GM18508 (cell line): ENCODE data around the gene NDUFA8.

Source experiments
- ATAC-seq: cut with Tn5 transposase; IDR thresholded peaks from one replicate; pipeline ENCODE4 v1.9.1; 2021; ENCODE audit warnings: moderate number of reproducible peaks; ENCODE audit not compliant: insufficient read depth, unreplicated experiment

Gene NDUFA8

GRCh38 chr9:122186777-122187470 lies 27.3 kb upstream of the NDUFA8 start:
- ATAC-seq, result no peak

- ATAC-seq, result no peak
Measured at GRCh38 chr9:122186301-122186700, 26.7 kb upstream of the NDUFA8 start.

GRCh38 chr9:122184551-122184950 lies 25.0 kb upstream of the NDUFA8 start:
- ATAC-seq, result no peak

DNA sequence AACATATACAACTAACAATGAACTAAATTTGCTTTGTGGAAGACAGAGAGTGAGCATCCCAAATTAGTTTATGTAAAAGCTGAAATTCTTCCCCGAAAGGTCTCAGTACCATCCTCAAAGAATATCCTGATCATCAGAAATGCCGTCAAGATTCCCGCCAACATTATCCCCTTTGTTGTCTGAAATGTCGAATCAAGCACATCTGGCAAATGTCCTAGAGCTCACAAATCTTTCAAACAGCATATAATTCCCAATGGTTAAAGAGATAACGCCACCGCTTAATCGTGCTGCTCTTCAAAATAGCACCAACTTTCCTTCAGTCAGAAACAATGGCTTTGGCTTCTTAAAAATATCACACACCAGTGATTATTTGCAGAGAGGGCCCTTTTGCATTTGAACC lies 23.9 kb upstream of the NDUFA8 start:
- ATAC-seq, result no peak

DNA sequence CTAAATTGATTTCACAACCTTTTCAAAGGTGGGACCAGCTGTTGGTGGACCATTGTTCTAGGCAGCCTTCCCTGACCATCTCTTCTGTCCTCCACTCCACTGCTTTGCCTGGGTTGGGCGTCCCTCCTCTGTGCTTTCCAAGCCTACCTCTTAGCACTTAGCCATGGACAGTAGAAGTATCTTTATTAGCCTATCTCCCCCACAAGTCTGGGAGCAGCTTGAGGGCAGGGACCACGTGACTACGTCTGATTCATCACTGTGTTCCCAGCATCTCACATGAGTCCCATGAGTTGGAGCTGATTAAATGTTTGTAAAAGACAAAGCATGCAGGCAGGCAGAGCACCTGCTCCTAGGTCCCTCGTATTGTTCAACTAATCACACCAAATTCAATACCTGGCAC lies 21.1 kb upstream of the NDUFA8 start:
- no peak for ATAC-seq

GRCh38 chr9:122179690-122180074 lies 20.1 kb upstream of the NDUFA8 start:
- ATAC-seq, result no peak

GRCh38 chr9:122179054-122179689 lies 19.6 kb upstream of the NDUFA8 start:
- ATAC-seq, result no peak

DNA sequence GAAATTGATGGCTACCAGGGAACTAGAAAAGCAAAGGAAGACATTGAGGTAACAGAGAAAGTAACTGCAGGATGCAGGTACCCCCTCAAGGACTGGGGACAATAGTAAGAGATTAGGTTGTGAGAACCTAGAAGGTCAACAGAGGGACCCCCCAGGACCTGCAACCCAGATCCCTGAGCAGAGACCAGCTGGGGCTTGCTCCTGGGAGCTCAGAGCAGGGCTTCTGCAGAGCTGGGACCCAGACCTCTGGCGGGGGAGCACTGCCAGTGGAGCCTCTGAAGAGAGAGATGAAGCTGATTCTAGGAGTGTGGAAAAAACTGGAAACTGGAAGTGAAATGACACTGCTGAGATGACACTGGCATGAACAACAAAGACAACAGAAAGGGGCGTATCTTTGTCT lies 17.3 kb upstream of the NDUFA8 start:
- no peak for ATAC-seq

DNA sequence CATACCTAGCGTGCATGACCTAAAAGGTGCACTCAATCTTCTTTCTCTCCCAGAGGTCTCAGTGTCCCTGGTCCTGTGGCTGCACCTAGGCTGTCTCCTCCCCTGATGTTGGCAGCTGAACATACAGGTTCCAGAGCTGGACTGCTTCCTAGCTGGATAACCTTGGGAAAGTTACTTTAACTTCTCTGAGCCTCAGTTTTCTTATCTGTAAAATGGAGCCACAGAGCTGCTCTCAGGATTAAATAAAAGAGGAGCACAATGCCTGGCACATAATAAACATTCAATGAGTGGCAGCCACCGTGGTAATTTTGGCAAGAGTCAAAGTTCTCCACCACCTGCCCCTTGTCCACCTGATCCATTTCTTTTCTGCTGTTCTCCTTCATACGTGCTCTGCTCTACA lies 14.1 kb upstream of the NDUFA8 start:
- ATAC-seq, result no peak

GRCh38 chr9:122172131-122172530 lies 12.6 kb upstream of the NDUFA8 start:
- no peak for ATAC-seq

DNA sequence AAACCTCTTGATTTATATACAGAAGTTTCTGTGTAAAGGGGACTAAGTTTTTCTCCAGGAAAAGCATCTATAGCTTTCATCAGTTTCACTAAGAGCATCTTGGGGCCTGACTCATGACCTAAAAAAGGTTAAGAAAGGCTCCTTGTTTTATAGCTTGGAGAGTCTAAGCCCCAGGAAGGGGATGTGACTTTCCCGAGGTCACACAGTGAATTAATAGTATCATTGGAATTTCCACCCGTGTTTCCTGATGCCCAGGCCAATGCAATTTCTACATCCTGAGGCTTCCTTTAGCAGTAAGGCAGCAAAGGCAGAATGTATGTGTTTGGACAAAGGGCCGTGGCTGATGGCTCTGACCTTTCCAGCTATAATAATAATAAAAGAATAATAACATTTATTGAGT lies 8.8 kb upstream of the NDUFA8 start:
- ATAC-seq, result no peak

DNA sequence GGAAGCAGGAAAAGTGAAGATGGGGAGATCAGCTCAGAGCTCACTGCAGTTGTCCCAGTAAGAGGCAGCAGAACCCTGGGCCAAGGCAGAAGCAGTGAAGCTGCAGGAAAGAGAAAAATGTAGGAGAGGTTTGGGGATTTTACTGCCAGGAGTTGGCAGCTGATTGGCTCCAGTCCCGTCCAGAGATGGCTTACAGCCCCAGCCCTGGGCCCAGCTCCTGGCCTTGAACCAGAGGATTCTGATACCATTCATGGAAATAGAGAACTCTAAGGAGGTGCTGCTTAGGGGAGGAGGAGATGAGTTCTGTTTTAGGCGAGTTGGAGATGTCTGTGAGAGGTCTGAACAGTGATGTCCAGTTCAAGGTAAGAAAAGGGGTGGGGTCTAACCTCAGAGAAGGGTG lies 4.7 kb upstream of the NDUFA8 start:
- ATAC-seq, result no peak

- no peak for ATAC-seq
Measured at GRCh38 chr9:122162415-122162814, 2.8 kb upstream of the NDUFA8 start.

GRCh38 chr9:122159925-122160246 lies 307 bp upstream of the NDUFA8 start:
- ATAC-seq, result no peak

- ATAC-seq, result no peak
Measured at GRCh38 chr9:122158202-122158601, 1.4 kb downstream of the NDUFA8 start.

DNA sequence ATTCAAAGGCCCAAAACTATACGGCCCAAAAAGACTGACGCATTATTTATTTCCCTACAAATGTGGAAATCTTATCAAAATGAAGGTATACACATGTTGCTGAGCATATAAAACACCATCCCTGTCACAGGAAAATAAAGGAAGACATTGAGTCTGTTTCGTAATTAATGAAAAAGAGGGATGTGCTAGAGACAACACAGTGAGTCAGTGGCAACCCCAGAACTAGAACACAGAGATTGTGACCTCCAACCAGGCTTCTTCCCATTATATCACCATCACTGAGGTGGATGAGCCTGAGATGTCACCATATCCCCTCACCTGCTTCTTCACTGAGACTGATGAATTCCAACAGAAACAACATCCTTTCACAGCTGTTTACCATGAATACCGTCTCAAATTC lies 3.8 kb downstream of the NDUFA8 start:
- no peak for ATAC-seq

DNA sequence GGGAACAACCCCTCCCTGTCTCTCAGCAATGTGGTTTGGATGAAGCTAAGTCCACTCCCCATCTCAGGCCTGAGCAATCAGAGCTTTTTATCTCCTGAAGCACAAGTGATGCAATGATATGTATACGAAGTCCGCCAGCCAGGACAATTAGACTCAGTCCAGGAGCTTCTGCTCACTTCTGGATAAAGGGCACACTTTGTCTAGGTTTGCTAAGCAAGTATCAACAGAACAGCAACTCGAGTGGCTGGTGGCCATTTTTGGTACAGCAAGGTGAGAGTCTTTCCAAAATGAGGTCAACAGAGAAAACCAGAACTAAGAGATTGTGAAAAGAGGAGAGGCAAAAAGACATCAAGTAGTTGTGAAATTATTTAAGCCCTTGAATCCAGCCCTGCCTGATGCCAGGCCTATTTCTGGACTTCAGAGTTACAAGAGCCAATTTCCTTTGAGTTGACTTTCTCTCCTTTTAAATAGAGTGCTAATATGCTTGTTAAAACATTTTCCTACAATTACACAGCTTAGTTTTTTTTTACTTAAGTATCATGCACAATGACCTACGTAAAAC lies 8.2 kb downstream of the NDUFA8 start:
- no peak for ATAC-seq

GRCh38 chr9:122145592-122145863 lies 14.1 kb downstream of the NDUFA8 start:
- ATAC-seq, result no peak

DNA sequence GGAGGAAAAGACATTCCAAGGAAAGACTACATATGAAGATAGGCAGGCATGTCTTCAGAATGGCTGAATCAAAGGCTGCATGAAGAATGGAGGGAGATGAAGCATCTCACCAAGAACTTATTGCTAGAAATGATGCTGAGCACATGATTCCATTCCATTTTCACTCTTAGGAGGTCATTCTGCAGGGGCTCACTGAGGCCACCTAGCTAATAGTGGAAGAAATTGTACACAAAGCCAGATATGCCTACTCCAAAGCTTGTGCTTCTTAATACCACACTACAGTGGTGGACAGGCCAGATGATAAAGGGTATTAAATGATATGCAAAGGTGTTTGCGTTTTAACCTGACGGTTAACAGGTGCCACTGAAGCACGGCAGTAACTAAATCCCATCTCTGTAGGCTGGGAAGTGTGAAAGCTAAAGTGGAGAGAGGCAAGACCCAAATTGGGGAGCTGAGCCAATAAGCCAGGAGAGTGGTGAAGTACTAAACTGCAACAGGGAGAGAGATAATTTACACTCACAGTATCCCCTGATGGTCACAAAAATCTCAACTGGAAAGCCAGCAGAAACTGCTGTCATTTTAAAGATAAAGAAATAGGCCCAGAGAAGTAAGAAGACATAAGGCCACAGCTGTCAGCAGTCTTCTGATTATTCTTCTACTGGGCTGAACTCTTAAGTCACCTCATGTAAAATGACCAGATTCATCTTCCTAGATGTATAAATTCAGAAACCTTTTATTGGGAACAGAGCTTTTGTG lies 14.6 kb downstream of the NDUFA8 start:
- ATAC-seq, result no peak

- ATAC-seq, result no peak
Measured at GRCh38 chr9:122143876-122144405, 15.6 kb downstream of the NDUFA8 start.

DNA sequence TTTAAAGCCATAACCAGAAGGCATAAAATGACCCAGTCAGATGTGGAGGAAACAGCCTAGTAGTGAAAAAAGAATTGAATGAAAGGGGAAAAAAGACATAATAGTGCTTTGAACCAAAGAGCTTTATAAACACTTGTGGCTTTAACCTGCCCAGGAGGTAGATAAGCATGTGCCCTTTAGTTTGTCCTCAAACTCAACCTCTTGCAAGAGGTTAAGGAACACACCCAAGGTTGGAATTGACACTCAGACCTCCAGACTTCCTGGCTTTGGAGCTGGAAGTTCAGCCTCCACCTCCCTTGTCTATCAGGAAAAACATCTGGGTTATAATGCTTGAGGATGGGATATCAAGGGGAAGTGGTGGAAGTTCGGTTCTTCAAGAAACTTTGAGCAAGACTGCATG lies 16.3 kb downstream of the NDUFA8 start:
- ATAC-seq, result no peak
